ENCODE measurements around the gene TNFAIP8.

DNA sequence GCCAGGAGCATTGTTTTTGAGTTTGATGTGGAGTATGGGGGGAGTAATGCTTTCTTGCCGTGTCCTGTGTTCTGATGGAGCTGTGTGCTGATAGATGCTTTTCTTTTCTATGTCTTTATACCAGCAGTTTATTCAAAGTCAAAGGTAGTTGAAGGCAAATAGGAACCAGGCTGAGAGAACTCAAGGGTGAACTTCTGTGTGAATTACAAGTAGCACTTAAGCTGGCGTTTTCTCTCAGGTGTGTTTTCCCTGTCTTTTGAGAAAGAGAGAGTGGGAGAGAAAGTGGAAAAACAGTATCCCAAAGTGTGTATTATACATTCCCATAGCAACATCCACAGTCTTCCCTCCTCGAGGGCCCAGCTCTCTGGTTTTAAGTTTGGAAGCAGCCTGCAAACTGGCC lies 1.5 kb downstream of the TNFAIP8 start:
- no peak for TF ChIP-seq KDM1A (IDR thresholded peaks at IDR 0.05)
- TF ChIP-seq, protein P1, sequence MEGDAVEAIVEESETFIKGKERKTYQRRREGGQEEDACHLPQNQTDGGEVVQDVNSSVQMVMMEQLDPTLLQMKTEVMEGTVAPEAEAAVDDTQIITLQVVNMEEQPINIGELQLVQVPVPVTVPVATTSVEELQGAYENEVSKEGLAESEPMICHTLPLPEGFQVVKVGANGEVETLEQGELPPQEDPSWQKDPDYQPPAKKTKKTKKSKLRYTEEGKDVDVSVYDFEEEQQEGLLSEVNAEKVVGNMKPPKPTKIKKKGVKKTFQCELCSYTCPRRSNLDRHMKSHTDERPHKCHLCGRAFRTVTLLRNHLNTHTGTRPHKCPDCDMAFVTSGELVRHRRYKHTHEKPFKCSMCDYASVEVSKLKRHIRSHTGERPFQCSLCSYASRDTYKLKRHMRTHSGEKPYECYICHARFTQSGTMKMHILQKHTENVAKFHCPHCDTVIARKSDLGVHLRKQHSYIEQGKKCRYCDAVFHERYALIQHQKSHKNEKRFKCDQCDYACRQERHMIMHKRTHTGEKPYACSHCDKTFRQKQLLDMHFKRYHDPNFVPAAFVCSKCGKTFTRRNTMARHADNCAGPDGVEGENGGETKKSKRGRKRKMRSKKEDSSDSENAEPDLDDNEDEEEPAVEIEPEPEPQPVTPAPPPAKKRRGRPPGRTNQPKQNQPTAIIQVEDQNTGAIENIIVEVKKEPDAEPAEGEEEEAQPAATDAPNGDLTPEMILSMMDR (IDR thresholded peaks at IDR 0.05 in 2 of 3, conservative IDR thresholded peaks at IDR 0.05 in 1 of 3; ENCODE audit: insufficient read depth in 2 of 3, low read depth in 1 of 3, low read length in 3 of 3): no peak
